Heart left ventricle (tissue), 16 donors: Measurements from ENCODE around the gene TRAPPC14. TPM values are rescaled to one million over a fixed set of nuclear protein-coding genes. Genes with fewer than 3 reads are reported as not detected.

Experiments
- ATAC-seq, 4 donors: fragments of 200-7000 bp; cut with Tn5 transposase; one replicate each; pipeline ENCODE4 v1.9.1; 2020 to 2022; ENCODE audit warnings: moderate library complexity in 4 of 4, mild to moderate bottlenecking in 3 of 4, moderate number of reproducible peaks in 1 of 4
- DNase-seq, 5 donors: peaks; one replicate each; pipeline ENCODE4 v3.0.0-alpha.2; 2020
- H3K27ac ChIP-seq, 12 donors: fragments of 200-600 bp; sonication (generic) in 4 of 12; one replicate each; pipeline versions ENCODE4 v1.5.0 to v1.8.0; 2016 to 2022; ENCODE audit warnings: mild to moderate bottlenecking in 2 of 12
- H3K27me3 ChIP-seq, 9 donors: fragments of 200-600 bp; sonication (generic) in 2 of 9; one replicate each; pipeline versions ENCODE4 v1.5.1 to v1.8.0; 2016 to 2022; ENCODE audit warnings: mild to moderate bottlenecking in 3 of 9
- H3K36me3 ChIP-seq, 9 donors: fragments of 200-600 bp; sonication (generic) in 2 of 9; one replicate each; pipeline versions ENCODE4 v1.5.0 to v1.8.0; 2018 to 2022; ENCODE audit warnings: mild to moderate bottlenecking in 2 of 9
- H3K4me1 ChIP-seq, 12 donors: fragments of 200-600 bp; sonication (generic) in 4 of 12; one replicate each; pipeline versions ENCODE4 v1.5.0 to v1.8.0; 2016 to 2022; ENCODE audit warnings: mild to moderate bottlenecking in 3 of 12
- H3K4me3 ChIP-seq, 12 donors: fragments of 200-600 bp; sonication (generic) in 4 of 12; one replicate each; pipeline versions ENCODE4 v1.5.0 to v1.8.0; 2017 to 2022; ENCODE audit warnings: mild to moderate bottlenecking in 9 of 12, moderate library complexity in 4 of 12
- H3K9me3 ChIP-seq, 12 donors: fragments of 200-600 bp; sonication (generic) in 4 of 12; one replicate each; pipeline versions ENCODE4 v1.5.0 to v1.8.0; 2016 to 2022; ENCODE audit warnings: mild to moderate bottlenecking in 1 of 12
- CTCF ChIP-seq, 12 donors: fragments of 200-600 bp; sonication (generic) in 4 of 12; IDR thresholded peaks; one replicate each; pipeline versions ENCODE4 v1.5.0 to v1.8.0; 2018 to 2022; ENCODE audit warnings: antibody characterized with exemption in 12 of 12, mild to moderate bottlenecking in 5 of 12
- POLR2A ChIP-seq, 2 donors: fragments of 450-650 bp; IDR thresholded peaks; one replicate each; pipeline ENCODE4 v1.6.1; 2017; ENCODE audit warnings: antibody characterized with exemption in 2 of 2, mild to moderate bottlenecking in 2 of 2, moderate library complexity in 2 of 2
- whole genome bisulfite sequencing, 4 donors: extraction: QIAGEN DNeasy Blood & Tissue Kit in 2 of 4; methylation state at CpG; one replicate each; pipeline versions ENCODE4 v1.1.5 to v1.1.7; 2013 to 2018; 5-methylcytosine and 5-hydroxymethylcytosine counted together
- intact Hi-C, 10 donors: fragments of 100-400 bp; cut with DNase I; formaldehyde crosslinking; loops; one replicate each; pipeline versions ENCODE4 v1.11.1 to v1.14.2; 2022
- polyA plus RNA-seq, 2 donors: library from polyadenylated mRNA; stranded (reverse); fragments of 200-250 nt; gene quantifications; one replicate each; pipeline ENCODE4 v1.2.3, GENCODE V29; 2013
- total RNA-seq, 9 donors: library from RNA; depleted of rRNA in 2 of 9; stranded (reverse); fragments of >200 nt in 2 of 9; fragmentation: NEBNext Ultra II Directional in 3 of 9; extraction: Animal tissue kit (Norgen Biotek cat#: 25700) in 3 of 9; gene quantifications; one replicate each; pipeline versions ENCODE4 v1.1.0 to v1.2.4, GENCODE V29; 2016 to 2023
- donor health status: ischemic (EF 13 %, LVEDD 7.1; RV severe dilation, severe dysfunction).
- donor health status: healthy with polysubstance abuse.
- donor health status: DM: no; HTN: yes; CAD: no.
- donor health status: DM: no; HTN: no; CAD: no.
- donor health status: ischemic (EF 25% LVEDD 6.9; RV normal size, moderate dysfunction).
- donor health status: ischemic (EF 25% LVEDD 5.7; RV mildly dilated, moderate dysfunction).
- donor health status: healthy.
- donor health status: DM: yes; HTN: yes; CAD: no.
- donor health status: ischemic (EF 35%, LVEDD 5.7; RV mildly dilated, moderate dysfunction).
- donor health status: nonischemic (EF 11% LVEDD 7.7; RV severe dilation, severe dysfunction).
- donor health status: DM: yes; HTN: yes; CAD: no.
- donor health status: PGD.
- donor health status: ischemic (EF 29% LVEDD 5.4; RV normal size, mild dysfunction).
- donor health status: nonischemic (EF 23%, LVEDD 6.1; RV moderate dilation, normal function).

The TRAPPC14 gene
- total and polyA plus RNA-seq, 11 donors = 4.0 to 14.9 (median 7.4) TPM

GRCh38 chr7:100119072-100119969 is 39.2 kb downstream of the TRAPPC14 start, which contains the start of the genes CNPY4 and TAF6:
Gene CNPY4 (plus strand): TSS chr7:100119634. CDS start chr7:100119745, 111 bp downstream.
Gene TAF6 (minus strand): TSS chr7:100119358. CDS start chr7:100114209, 5,149 bp downstream.
- H3K9me3 ChIP-seq = no peaks in the 10 kb centered on the region
- peak; percentile 96 to 98 (median 97) for DNase-seq
- ATAC-seq = peak; percentile 90 to 97 (median 94)
- peak within 1 kb of the TSS; percentile 83 to 98 (median 88) for H3K27ac ChIP-seq
- H3K4me3 ChIP-seq = peak within 1 kb of the TSS; percentile 48 to 89 (median 78)
- intact Hi-C loops = loop anchor here in 3 of 10 donors (1.0 to 2.0 kb wide), 3 partner anchors 8 to 19 kb away; partner anchors contain the start of genes AP4M1 (in 3 of the 3) and MCM7 (in 3 of the 3)
- H3K27me3 ChIP-seq = no peaks in the 10 kb centered on the region
- peaks cover 0 to 21% (median 16%) of the 10 kb centered on the region in 12 donors for H3K4me1 ChIP-seq
- TF ChIP-seq POLR2A (IDR thresholded peaks at IDR 0.05) = peak in 1 of 2 donors; percentile 61
- peak in 1 of 12 donors; percentile 6 for TF ChIP-seq CTCF (IDR thresholded peaks at IDR 0.05)
- H3K36me3 ChIP-seq = peaks cover 0 to 11% (median 0%) of the 10 kb centered on the region in 9 donors
- WGBS, 4 donors = 0 to 1% (median 0%) methylated on average over 29 to 49 of the region's 49 CpGs

GRCh38 chr7:100118388-100119071 is 40.0 kb downstream of the TRAPPC14 start:
- Histone ChIP-seq H3K9me3 (no peaks in the 10 kb centered on the region), H3K4me3 (peak overlapping the region; percentile 22 to 89 (median 78)), H3K36me3 (peaks cover 0 to 19% (median 5%) of the 10 kb centered on the region in 9 donors), H3K27ac (peak overlapping the region in 9 of 12 donors; percentile 85 to 98 (median 89)), H3K27me3 (no peaks in the 10 kb centered on the region), H3K4me1 (peaks cover 0 to 21% (median 16%) of the 10 kb centered on the region in 12 donors)
- intact Hi-C loops = loop anchor here in 3 of 10 donors (1.0 to 2.0 kb wide), 3 partner anchors 9 to 18 kb away; partner anchors contain the start of genes AP4M1 (in 3 of the 3) and MCM7 (in 3 of the 3)
- ATAC-seq (no peak), DNase-seq (no peak)
- TF ChIP-seq CTCF (IDR thresholded peaks at IDR 0.05) (no peak), POLR2A (IDR thresholded peaks at IDR 0.05) (no peak)
- WGBS, 4 donors = 21 to 26% (median 24%) methylated on average over 18 of the region's 18 CpGs

GRCh38 chr7:100115026-100115425 is 43.5 kb downstream of the TRAPPC14 start:
- ATAC-seq (no peak), DNase-seq (no peak)
- Histone ChIP-seq H3K36me3 (peaks cover 0 to 50% (median 40%) of the 10 kb centered on the region in 9 donors), H3K4me3 (no peak overlapping the region), H3K27ac (no peak overlapping the region), H3K9me3 (no peaks in the 10 kb centered on the region), H3K4me1 (peaks cover 0 to 11% (median 8%) of the 10 kb centered on the region in 12 donors), H3K27me3 (no peaks in the 10 kb centered on the region)
- intact Hi-C loops = no loop called here
- no peak for TF ChIP-seq CTCF (IDR thresholded peaks at IDR 0.05)
- no peak for TF ChIP-seq POLR2A (IDR thresholded peaks at IDR 0.05)
- WGBS, 4 donors = 87 to 89% (median 89%) methylated on average over 7 of the region's 7 CpGs
